Inflammatory macrophage treated with lipopolysaccharide for 4 hours (primary cell): ENCODE data around the gene FOXM1.

Source experiments
- DNase-seq: peaks from one replicate; pipeline ENCODE4 v3.0.0-alpha.2; 2020

The FOXM1 gene

DNA sequence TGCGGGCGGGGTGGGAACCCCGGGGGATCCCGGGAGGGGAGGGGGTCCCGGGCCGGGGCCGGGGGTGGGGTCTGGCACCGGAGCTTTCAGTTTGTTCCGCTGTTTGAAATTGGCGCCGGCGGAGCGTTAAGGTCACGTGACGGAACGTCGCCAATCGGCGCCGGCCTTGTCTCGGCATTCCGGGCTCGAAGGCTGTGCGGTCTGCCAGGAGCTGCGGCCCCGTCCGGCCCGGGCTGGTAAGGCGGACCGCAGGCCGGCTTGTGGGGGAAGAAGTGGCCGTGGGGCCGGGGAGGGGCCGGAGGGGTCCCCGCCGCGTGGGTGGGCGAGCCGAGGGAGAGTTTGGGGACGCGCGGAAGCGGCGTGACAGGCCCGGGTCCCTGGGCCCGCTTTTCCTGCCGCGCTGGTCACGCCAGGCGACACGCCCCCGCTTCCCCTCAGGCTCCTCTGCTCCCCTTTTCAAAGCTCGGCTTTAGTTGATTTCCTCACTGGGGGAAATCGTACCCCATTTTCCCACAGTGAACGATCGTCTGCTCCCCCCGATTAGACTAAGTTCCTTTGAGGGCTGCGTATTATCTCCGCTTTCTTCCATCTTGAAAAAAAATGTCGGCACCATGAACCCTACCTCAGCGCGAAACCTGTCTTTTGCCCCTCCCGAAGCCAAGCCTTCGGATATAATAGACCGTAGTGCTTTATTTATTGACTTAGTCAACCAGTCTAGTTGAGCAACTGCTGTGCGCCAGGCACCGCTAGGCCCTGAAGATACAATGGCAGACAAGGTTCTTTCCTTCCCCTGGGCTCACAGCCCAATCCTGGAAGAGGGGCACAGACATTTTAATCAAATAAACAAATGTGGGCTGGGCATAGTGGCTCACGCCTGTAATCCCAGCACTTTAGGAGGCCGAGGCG is at the start of gene FOXM1, which contains the start of gene RHNO1:
Gene FOXM1, minus strand, starts transcription at position 128 of the 906 bp plus-strand sequence. CDS start 2,696 bp downstream, outside the sequence.
Gene RHNO1, plus strand, starts transcription at position 177 of the 906 bp plus-strand sequence. CDS start 8,144 bp downstream, outside the sequence.
- peak; percentile 90 for DNase-seq

GRCh38 chr12:2925322-2925995 is 48.5 kb upstream of the FOXM1 start:
- DNase-seq = peak; percentile 9

DNA sequence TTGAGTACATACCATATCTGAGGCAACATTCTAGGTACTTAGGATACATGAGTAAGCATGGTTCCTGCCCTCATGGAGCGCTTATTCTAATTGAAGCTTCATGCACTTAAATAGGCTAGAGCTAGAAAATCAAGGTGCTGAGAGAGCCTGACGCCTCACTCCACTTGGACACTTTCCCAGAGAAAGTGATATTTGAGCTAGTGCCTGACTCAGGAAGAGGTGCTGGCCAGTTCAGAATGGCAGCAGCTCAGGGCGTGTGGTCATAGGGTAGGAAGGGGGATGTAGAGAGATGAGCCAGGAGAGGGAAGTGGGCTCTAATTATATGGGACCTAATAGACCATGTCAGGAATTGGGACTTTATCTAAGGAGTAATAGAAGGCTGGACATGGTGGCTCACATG is 47.0 kb upstream of the FOXM1 start:
- no peak for DNase-seq

GRCh38 chr12:2923057-2923456 is 46.1 kb upstream of the FOXM1 start:
- no peak for DNase-seq

DNA sequence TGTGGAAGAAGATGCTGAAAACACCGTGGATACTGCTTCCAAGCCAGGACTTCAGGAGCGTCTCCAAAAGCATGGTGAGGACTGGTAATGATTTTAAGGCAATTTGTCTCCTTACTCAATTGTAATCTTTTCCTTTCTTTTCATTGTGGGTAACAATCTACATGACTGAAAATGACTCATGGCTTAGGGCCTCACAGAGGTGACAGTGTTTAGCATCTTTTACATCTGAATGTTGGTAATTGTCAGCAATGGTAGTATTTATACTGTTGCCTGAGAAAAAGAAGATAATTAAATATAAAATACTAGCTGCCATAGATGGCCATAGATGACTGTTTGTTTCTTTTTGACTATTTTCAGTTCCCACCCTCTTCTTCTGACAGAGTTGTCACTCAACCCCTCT is 45.4 kb upstream of the FOXM1 start:
- DNase-seq = no peak

DNA sequence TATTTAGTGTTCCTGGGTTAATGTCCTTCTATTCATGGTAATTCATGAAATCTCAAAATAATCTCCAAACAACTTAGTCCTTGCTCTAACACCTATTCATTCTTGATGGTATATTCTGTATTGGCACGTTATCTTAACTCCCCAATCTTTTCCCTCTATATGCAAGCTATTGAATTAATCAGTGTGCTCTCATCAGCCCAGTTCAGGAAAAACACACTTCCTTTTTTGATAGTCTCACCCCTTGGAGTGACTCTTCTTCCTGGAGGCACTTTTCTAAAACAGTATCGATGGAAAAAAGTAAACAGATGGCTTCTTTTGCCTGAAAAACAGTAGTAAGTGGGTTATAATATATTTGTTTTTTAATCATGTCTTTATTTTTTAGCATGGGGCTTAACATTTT is 42.3 kb upstream of the FOXM1 start:
- DNase-seq = no peak

- no peak for DNase-seq
These were observed 35.2 kb upstream of the FOXM1 start for GRCh38 chr12:2912216-2912575.

DNA sequence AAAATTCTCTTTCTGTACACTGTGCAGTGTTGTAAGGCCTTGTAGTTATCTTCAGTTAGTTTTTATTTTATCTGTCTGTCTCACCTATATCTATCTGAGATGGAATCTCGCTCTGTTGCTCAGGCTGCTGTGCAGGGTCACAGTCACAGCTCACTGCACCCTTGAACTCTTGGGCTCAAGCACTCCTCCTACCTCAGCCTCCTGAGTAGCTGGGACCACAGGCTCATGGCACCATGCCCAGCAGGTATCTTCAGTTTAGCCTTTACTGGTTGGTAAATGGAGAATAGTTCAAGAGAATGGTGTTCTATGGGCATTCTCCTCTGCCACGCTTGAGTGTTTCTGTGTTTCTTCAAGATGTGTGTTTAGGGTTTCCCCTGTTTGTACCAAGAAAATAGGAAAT is 27.3 kb upstream of the FOXM1 start:
- DNase-seq = no peak

DNA sequence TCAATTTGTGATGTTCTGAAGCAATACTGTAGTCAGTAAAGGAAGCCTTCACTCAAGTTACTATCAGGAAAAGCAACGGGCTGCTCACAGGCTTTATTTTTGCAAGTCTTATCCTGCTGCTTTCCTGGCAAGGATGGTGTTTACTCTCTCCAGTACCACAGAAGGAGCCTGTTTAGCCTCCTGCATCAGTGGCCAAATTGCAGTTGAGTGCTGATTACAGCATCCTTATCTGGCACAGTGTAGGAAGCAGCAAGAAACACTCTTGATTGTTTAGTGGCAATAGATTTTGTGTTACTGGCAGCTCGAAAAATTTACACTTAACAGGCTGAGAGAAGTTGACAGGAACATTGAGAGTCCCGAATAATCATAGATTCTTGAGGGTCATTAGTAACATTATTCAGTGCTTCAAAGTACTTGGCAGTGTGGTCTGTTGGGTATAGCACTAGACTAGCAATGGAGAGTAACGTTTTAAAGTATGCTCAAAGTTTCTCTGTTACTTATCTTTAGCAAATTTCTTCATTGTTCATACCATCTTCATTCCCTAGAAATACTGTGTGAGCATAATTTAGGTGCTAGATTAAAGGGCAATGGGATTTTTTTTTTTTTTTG is 25.4 kb upstream of the FOXM1 start:
- DNase-seq = no peak

GRCh38 chr12:2900642-2901041 is 23.7 kb upstream of the FOXM1 start:
- DNase-seq = no peak

- DNase-seq = no peak
These were observed 20.4 kb upstream of the FOXM1 start for GRCh38 chr12:2897418-2897817.

DNA sequence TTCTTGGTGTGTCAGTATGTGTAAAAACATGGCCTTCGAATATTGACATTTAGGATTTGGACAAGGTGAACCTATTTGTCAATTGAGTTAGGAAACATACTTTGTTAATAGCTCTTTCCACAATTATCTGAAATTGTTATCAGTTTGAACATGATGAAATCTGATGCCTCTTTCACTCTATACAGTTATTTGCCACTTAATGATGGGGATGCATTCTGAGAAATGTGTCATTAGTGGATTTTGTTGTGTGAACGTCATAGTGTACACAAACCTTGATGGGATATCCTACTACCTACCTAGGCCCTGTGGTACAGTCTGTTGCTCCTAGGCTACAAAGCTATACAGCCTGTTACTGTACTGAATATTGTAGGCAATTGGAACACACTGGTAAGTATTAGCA is 18.5 kb upstream of the FOXM1 start:
- no peak for DNase-seq

GRCh38 chr12:2895051-2895451 is 18.1 kb upstream of the FOXM1 start:
- no peak for DNase-seq

DNA sequence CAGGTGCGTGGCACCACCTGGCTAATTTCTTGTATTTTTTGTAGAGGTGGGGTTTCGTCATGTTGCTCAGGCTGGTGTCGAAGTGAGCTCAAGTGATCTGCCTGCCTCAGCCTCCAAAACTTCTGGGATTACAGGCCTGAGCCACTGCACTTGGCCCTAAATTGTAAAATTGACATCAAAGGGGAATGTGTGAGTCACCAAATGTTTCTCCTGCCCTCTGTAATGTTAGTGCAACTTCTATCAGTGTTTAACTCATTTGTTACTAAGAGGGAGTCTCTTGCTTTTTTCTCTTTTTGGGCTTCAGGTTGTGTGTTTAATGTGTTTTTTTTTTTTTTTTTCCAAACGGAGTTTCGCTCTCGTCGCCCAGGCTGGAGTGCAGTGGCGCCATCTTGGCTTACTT is 16.0 kb upstream of the FOXM1 start:
- no peak for DNase-seq

- no peak for DNase-seq
These were observed 15.3 kb upstream of the FOXM1 start for GRCh38 chr12:2892246-2892645.

DNA sequence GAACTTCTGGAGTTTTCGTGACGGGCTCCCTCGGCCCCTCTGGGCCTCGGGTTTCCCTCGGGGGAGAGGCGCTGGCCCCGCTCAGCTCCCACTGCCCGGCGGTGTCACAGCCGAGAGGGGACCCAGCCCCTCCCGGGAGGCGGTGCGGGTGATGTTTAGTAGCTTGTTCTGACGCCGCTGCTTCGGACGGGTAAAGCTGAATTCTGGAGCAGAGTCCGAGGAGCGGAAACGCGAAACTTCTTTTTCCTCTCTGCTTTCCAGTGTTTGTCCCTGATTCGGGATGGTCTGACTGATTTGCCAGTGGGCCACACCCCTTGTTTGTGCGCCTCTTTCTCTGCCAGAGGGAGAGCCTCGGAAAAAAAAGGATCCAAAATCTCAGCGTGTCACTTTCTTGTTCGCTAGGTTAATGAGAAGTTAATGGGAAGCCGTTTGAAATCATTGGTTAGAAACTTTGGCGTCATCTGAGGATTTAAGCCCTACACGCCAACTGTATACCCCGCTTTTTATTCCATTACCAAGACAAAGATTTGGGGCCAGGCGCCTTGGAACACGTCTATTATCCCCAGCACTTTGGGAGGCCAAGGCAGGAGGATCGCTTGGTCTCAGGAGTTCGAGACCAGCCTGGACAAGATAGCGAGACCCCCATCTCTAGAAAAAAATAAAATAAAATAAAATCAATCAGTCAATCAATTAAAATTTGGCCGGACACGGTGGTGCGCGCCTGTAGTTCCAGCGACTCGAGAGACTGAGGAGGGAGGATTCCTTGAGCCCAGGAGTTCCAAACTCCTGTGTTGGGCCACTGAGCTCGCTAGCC is 14.5 kb upstream of the FOXM1 start:
- peak; percentile 24 for DNase-seq

- peak; percentile 98 for DNase-seq
These were observed 13.6 kb upstream of the FOXM1 start, which contains the start of gene TULP3 for GRCh38 chr12:2890388-2891239. TSS of gene TULP3 (plus strand) at chr12:2890891. CDS start at chr12:2890948, 57 bp downstream.

- no peak for DNase-seq
These were observed 13.0 kb upstream of the FOXM1 start for GRCh38 chr12:2890001-2890387.

DNA sequence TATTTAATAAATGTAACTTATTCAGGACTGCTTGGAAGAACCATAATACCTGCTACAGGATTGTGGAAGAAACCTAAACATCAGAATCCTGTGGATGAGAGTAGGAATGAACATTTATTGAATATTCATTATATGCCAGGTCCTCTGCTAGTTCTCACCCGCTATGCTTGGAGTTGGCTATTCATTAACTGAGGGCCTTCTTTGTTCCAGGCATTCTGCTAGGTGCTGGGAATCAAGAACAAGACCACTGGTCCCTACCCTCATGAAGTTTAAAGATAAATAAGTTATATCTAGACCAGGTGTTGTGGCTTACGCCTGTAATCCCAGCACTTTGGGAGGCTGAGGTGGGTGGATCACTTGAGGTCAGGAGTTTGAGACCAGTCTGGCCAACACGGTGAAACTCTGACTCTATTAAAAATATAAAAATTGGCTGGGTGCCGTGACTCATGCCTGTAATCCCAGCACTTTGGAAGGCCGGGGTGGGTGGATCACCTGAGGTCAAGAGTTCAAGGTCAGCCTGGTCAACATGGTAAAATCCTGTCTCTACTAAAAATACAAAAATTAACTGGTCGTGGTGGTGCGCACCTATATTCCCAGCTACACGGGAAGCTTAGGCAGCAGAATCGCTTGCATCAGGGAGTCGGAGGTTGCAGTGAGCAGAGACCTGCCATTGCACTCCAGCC is 9.9 kb upstream of the FOXM1 start:
- no peak for DNase-seq

- no peak for DNase-seq
These were observed 7.8 kb upstream of the FOXM1 start for GRCh38 chr12:2884810-2885209.

DNA sequence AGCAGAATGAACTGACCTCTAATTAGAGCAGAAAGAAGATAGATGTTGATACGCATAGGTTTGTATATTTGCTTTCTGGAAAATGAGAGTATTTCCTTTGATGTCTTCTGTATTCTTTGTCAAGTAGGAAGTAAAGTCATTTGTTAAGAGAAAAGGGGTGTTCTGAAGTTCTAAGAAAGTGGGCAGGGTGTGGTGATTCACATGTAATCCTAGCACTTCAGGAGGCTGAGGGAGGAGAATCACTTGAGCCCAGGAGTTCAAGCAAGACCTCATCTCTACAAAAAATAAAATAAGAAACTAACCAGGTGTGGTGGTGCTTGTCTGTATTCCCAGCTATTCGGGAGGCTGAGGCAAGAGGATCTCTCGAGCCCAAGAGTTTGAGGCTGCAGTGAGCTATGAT is 2.9 kb upstream of the FOXM1 start:
- DNase-seq = peak; percentile 8
